ENCODE results near the gene BCR.

- no peak for TF ChIP-seq CTCF (IDR thresholded peaks at IDR 0.05)
- no peak for TF ChIP-seq CBFB (CRISPR knock-in tag; IDR thresholded peaks at IDR 0.05; ENCODE audit: low read depth)
- no peak for TF ChIP-seq NR1H2 (CRISPR knock-in tag; IDR thresholded peaks at IDR 0.05)
- no peak for TF ChIP-seq ZNF121 (CRISPR knock-in tag; IDR thresholded peaks at IDR 0.05)
- no peak for TF ChIP-seq ZNF671 (CRISPR knock-in tag; IDR thresholded peaks at IDR 0.05)
- no peak for TF ChIP-seq NFYB (CRISPR knock-in tag; conservative IDR thresholded peaks at IDR 0.05; ENCODE audit: low read depth)
Observed at GRCh38 chr22:23210428-23211170, 30.3 kb downstream of the BCR start.

Measured in WTC11 (cell line).